ENCODE measurements around the gene PDHX.

PDHX gene

DNA sequence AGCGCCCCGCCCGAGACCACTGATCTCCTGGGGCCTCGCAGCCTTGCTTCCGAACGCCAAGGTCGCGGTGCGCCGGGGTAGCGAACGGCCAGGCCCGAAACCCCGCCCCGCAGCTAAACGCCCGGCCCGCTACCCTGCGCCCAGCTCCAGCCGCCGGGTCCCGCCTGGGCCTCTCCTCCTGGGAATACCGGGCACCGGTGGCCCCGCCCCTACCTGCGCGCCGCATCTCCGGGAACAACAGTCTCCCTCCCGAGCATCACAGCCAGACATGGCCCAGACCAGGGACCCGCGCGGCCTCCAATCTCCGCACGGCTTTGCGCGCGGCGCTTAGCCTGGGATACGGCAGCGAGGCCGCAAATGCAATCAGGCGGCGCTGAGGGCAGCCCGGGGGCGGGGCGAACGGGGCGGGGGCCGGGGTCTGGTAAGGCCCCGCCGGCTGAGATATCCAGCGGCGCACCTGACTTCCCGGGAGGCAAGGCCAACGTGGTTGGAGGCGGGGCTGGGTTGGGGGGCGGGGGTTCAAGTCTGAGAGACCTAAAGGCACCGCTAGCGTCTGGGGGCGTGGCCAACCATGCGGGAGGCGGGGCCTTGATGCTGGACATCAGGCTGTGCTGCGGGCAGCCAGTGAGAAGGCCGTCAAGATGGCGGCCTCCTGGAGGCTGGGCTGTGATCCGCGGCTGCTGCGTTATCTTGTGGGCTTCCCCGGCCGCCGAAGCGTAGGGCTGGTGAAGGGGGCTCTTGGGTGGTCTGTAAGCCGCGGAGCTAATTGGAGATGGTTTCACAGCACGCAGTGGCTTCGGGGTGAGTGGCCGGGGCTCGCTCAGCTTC is at the start of gene PDHX, which contains the start of gene APIP:
TSS of gene PDHX (plus strand) at position 604 of the 828 bp plus-strand sequence. CDS start at position 642, 38 bp downstream.
TSS of gene APIP (minus strand) at position 365 of the 828 bp plus-strand sequence. CDS start at position 270, 95 bp downstream.
- ChIA-PET POLR2A (interaction anchor here (0.8 to 1.3 kb wide), 6 partner anchors 11 to 503 kb away, joined by 3 to 5 read pairs (median 3); partner anchors contain the start of gene SLC1A2), CTCF (interaction anchor here (0.6 to 1.3 kb wide), 2 partner anchors 10 to 1981 kb away, joined by 3 to 4 read pairs; no protein-coding TSS in a partner anchor)
- 0 out of 2 replicates have a peak, but pooled peaks have one; percentile 20 for TF ChIP-seq CTBP1 (IDR thresholded peaks at IDR 0.05; ENCODE audit: borderline replicate concordance)
- TF ChIP-seq L3MBTL2 (conservative IDR thresholded peaks at IDR 0.05), result peak; percentile 38; the same call in 1 of the 2 replicates
- TF ChIP-seq, protein P1, sequence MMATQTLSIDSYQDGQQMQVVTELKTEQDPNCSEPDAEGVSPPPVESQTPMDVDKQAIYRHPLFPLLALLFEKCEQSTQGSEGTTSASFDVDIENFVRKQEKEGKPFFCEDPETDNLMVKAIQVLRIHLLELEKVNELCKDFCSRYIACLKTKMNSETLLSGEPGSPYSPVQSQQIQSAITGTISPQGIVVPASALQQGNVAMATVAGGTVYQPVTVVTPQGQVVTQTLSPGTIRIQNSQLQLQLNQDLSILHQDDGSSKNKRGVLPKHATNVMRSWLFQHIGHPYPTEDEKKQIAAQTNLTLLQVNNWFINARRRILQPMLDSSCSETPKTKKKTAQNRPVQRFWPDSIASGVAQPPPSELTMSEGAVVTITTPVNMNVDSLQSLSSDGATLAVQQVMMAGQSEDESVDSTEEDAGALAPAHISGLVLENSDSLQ (IDR thresholded peaks at IDR 0.05), result 0 out of 2 replicates have a peak, but pooled peaks have one; percentile 38
- no peak for TF ChIP-seq ARNT (IDR thresholded peaks at IDR 0.05)
- TF ChIP-seq ELF4 (IDR thresholded peaks at IDR 0.05), result peak; percentile 71
- no peak for TF ChIP-seq SP1 (IDR thresholded peaks at IDR 0.05)
- no peak for TF ChIP-seq HDGF (IDR thresholded peaks at IDR 0.05; ENCODE audit: borderline replicate concordance)
- TF ChIP-seq BHLHE40 (IDR thresholded peaks at IDR 0.05; ENCODE audit: borderline replicate concordance), result no peak
- TF ChIP-seq NFRKB (IDR thresholded peaks at IDR 0.05), result peak; percentile 78
- peak; percentile 97 for DNase-seq (ENCODE audit: extremely low spot score)

DNA sequence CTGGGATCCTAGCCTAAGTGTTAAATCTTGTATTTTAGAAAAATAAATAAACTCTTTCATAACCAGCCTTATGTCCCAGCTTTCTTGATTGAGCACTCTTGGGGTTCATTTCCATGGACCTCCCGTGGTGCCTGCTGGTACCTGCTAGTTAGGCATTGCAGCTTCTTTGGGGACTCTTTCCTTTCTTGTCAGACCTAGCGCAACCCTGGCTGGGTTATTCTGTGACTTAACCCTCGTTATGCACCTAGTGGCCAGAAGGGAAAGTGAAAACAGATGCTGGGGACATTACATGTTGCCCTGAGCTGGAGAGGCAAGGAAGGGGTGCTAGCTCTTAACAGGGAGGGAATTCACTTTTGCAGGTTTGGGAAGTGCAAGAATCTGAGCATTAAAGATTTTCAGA is 47.0 kb upstream of the PDHX start:
- ChIA-PET POLR2A (no interaction called here), CTCF (interaction anchor here (0.7 kb wide), 1 partner anchor 274 kb away, joined by 3 read pairs; no protein-coding TSS in a partner anchor)
- TF ChIP-seq SUZ12 (IDR thresholded peaks at IDR 0.05) (no peak), CTBP1 (IDR thresholded peaks at IDR 0.05; ENCODE audit: borderline replicate concordance) (no peak), FOXM1 (IDR thresholded peaks at IDR 0.05; ENCODE audit: borderline replicate concordance) (no peak), SP1 (IDR thresholded peaks at IDR 0.05) (no peak), FOXK2 (IDR thresholded peaks at IDR 0.05) (no peak)
- DNase-seq (ENCODE audit: extremely low spot score), result peak; percentile 28

DNA sequence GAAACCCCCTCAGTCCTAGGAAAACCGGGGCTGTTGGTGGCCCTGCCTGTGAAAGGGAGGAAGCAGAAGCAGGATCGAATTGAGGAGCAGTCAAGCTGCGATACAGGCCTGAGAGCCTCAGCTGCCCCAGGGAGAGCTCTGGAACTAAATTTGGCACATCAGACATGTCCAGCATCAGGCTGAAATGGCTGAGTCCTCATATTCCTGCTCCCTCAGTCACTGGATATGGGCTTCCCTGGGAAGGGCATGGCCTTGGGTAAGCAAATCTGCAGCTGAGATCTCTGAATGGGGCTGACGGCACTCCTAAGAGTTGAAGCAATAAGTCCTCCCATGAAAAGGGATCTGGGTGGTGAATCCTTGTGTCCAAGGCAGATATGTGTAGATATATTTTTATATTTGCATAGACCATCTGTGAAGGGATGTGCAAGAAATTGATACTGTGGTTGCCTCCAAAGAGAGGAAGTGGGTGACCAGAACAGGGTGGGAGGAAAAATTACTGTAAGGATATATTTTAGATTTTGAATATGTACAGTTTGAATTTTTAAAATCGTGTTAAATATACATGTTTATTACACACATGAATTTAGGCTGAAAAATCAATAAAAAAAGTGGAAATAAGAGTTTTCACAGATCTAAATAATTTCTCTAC is 45.7 kb upstream of the PDHX start:
- ChIA-PET CTCF (no interaction called here), POLR2A (no interaction called here)

DNA sequence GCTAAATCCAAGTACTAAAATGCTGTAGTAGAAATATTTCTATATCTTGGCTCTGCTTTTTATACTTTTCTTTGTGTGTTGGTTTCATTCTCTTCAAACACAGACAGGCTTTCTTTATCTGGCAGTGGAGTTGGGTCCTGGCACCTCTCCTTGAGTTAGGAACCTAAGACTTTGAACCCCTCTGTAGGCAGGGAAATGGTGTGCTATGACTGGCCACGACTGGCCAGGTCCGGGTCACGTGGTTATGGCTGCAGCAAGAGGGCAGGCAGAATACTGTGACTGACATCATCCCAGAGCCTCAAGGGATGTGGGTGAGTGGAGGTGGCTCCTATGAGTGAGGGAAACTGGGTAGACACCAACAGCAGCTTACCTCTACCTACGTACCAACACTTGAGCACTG is 42.2 kb upstream of the PDHX start:
- CTCF ChIA-PET, result no interaction called here
- POLR2A ChIA-PET, result no interaction called here
- DNase-seq (ENCODE audit: extremely low spot score), result no peak
- TF ChIP-seq ARNT (IDR thresholded peaks at IDR 0.05) (no peak), FOXK2 (IDR thresholded peaks at IDR 0.05) (no peak), SP1 (IDR thresholded peaks at IDR 0.05) (no peak), L3MBTL2 (conservative IDR thresholded peaks at IDR 0.05) (no peak), SUZ12 (IDR thresholded peaks at IDR 0.05) (no peak), TARDBP (IDR thresholded peaks at IDR 0.05) (no peak), ELF4 (IDR thresholded peaks at IDR 0.05) (no peak), CTBP1 (IDR thresholded peaks at IDR 0.05; ENCODE audit: borderline replicate concordance) (no peak), LEF1 (IDR thresholded peaks at IDR 0.05; ENCODE audit: borderline replicate concordance) (no peak)

More for the DNA sequence above, 45.7 kb upstream of the PDHX start:
- DNase-seq (ENCODE audit: extremely low spot score), result no peak
- TF ChIP-seq SP1 (IDR thresholded peaks at IDR 0.05) (no peak), BHLHE40 (IDR thresholded peaks at IDR 0.05; ENCODE audit: borderline replicate concordance) (no peak), SUZ12 (IDR thresholded peaks at IDR 0.05) (no peak), CTBP1 (IDR thresholded peaks at IDR 0.05; ENCODE audit: borderline replicate concordance) (no peak), LEF1 (IDR thresholded peaks at IDR 0.05; ENCODE audit: borderline replicate concordance) (no peak), L3MBTL2 (conservative IDR thresholded peaks at IDR 0.05) (no peak)

DNA sequence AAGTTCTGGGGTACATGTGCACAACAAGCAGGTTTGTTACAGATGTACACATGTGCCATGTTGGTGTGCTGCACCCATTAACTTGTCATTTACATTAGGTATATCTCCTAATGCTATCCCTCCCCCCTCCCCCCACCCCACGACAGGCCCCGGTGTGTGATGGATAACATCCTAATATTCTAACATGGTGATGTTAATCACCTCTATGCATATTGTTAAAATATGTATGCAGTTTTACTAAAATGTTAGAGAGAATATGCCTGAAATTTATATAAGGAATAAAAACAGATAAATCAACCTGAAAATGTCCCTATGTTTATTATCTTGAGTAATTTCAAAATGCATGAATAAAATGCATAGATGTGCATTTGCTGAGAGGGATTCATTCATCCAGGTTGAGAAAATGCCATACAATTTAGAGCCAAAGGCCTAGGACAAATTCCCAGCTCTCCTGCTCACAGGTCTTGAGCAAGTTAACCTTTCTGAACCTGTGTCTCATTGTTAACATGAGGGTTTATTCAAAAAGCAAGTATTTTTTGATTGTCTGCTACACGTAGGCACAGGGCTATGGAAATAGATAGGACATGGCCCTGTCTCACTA is 38.9 kb upstream of the PDHX start:
- no peak for DNase-seq (ENCODE audit: extremely low spot score)
- TF ChIP-seq, protein P1 (IDR thresholded peaks at IDR 0.05), result no peak
- TF ChIP-seq LEF1 (IDR thresholded peaks at IDR 0.05; ENCODE audit: borderline replicate concordance) (no peak), HDGF (IDR thresholded peaks at IDR 0.05; ENCODE audit: borderline replicate concordance) (no peak), FOXA1 (IDR thresholded peaks at IDR 0.05) (no peak), FOXM1 (IDR thresholded peaks at IDR 0.05; ENCODE audit: borderline replicate concordance) (no peak), ELF4 (IDR thresholded peaks at IDR 0.05) (no peak), NFRKB (IDR thresholded peaks at IDR 0.05) (no peak), ZNF384 (IDR thresholded peaks at IDR 0.05) (no peak), L3MBTL2 (conservative IDR thresholded peaks at IDR 0.05) (no peak), ARNT (IDR thresholded peaks at IDR 0.05) (no peak), SUZ12 (IDR thresholded peaks at IDR 0.05) (no peak), TARDBP (IDR thresholded peaks at IDR 0.05) (no peak), SP1 (IDR thresholded peaks at IDR 0.05) (no peak), BHLHE40 (IDR thresholded peaks at IDR 0.05; ENCODE audit: borderline replicate concordance) (no peak), FOXK2 (IDR thresholded peaks at IDR 0.05) (no peak), CTBP1 (IDR thresholded peaks at IDR 0.05; ENCODE audit: borderline replicate concordance) (no peak)
- ChIA-PET CTCF (no interaction called here), POLR2A (no interaction called here)

DNA sequence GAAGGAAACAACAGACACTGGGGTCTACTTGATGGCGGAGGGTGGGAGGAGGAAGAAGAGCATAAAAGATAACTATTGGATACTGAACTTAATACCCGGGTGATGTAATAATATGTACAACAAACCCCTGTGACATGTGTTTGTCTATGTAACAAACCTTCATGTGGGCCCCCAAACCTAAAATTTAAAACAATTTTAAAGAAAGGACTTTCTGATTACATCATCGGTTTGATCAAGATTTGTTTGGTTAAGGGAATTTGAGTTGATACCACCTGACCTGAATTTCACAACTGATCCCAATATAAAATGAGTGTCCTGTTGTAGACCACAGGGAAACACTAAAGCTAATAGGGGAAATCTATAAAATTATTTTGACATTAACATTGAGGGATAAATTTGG is 34.5 kb upstream of the PDHX start:
- no peak for DNase-seq (ENCODE audit: extremely low spot score)
- TF ChIP-seq L3MBTL2 (conservative IDR thresholded peaks at IDR 0.05), result no peak
- TF ChIP-seq LEF1 (IDR thresholded peaks at IDR 0.05; ENCODE audit: borderline replicate concordance), result no peak
- no peak for TF ChIP-seq BHLHE40 (IDR thresholded peaks at IDR 0.05; ENCODE audit: borderline replicate concordance)
- TF ChIP-seq, protein P1 (IDR thresholded peaks at IDR 0.05), result no peak
- TF ChIP-seq SUZ12 (IDR thresholded peaks at IDR 0.05), result no peak
- no peak for TF ChIP-seq HDGF (IDR thresholded peaks at IDR 0.05; ENCODE audit: borderline replicate concordance)
- TF ChIP-seq ZNF384 (IDR thresholded peaks at IDR 0.05), result no peak
- TF ChIP-seq SP1 (IDR thresholded peaks at IDR 0.05), result no peak
- TF ChIP-seq TARDBP (IDR thresholded peaks at IDR 0.05), result no peak
- no peak for TF ChIP-seq NFRKB (IDR thresholded peaks at IDR 0.05)
- TF ChIP-seq CTBP1 (IDR thresholded peaks at IDR 0.05; ENCODE audit: borderline replicate concordance), result no peak
- TF ChIP-seq ARNT (IDR thresholded peaks at IDR 0.05), result no peak
- TF ChIP-seq FOXK2 (IDR thresholded peaks at IDR 0.05), result no peak
- no peak for TF ChIP-seq FOXA1 (IDR thresholded peaks at IDR 0.05)
- TF ChIP-seq ELF4 (IDR thresholded peaks at IDR 0.05), result no peak
- TF ChIP-seq FOXM1 (IDR thresholded peaks at IDR 0.05; ENCODE audit: borderline replicate concordance), result no peak
- CTCF ChIA-PET, result no interaction called here
- POLR2A ChIA-PET, result no interaction called here
